Measurements from ENCODE around the gene ARHGAP15.

- no peak for TF ChIP-seq POLR2A (IDR thresholded peaks at IDR 0.05; ENCODE audit: low read length)
- TF ChIP-seq GATA1 (IDR thresholded peaks at IDR 0.05; ENCODE audit: low read depth, low read length): no peak
Observed at GRCh38 chr2:143190431-143190830, 61.2 kb downstream of the ARHGAP15 start.

Measured in erythroblast (primary cell).